Subcutaneous abdominal adipose tissue (tissue), 5 donors: ENCODE measurements around the gene PITX1.
"Not testable (repeated sequence)": the region's sequence is repeated elsewhere in the genome, so short reads cannot be mapped to it uniquely, and the experiment has no call there.

Source experiments
- H3K27ac ChIP-seq: one replicate; pipeline ENCODE4 v1.7.0; 2013; ENCODE audit warnings: low read depth, mild to moderate bottlenecking, inconsistent platforms, low read length, moderate library complexity
- H3K27me3 ChIP-seq, 5 donors: one replicate each; pipeline ENCODE4 v1.7.0; 2013; ENCODE audit warnings: low read length in 5 of 5, inconsistent platforms in 1 of 5; ENCODE audit not compliant: control insufficient read depth in 5 of 5, insufficient read depth in 4 of 5
- H3K36me3 ChIP-seq, 5 donors: one replicate each; pipeline ENCODE4 v1.7.0; 2013; ENCODE audit warnings: low read length in 5 of 5; ENCODE audit not compliant: control insufficient read depth in 5 of 5, insufficient read depth in 5 of 5
- H3K4me1 ChIP-seq, 5 donors: one replicate each; pipeline ENCODE4 v1.7.0; 2013; ENCODE audit warnings: low read length in 5 of 5, mild to moderate bottlenecking in 3 of 5, moderate library complexity in 1 of 5; ENCODE audit not compliant: control insufficient read depth in 5 of 5, insufficient read depth in 5 of 5
- H3K4me3 ChIP-seq, 5 donors: one replicate each; pipeline ENCODE4 v1.7.0; 2013; ENCODE audit warnings: low read length in 5 of 5, low read depth in 1 of 5
- H3K9ac ChIP-seq, 5 donors: one replicate each; pipeline ENCODE4 v1.7.0; 2013; ENCODE audit warnings: low read length in 5 of 5, mild to moderate bottlenecking in 4 of 5, moderate library complexity in 3 of 5
- H3K9me3 ChIP-seq, 5 donors: one replicate each; pipeline ENCODE4 v1.7.0; 2013; ENCODE audit warnings: low read length in 5 of 5; ENCODE audit not compliant: control insufficient read depth in 5 of 5
- donor health status: healthy.
- donor health status: healthy.
- donor health status: healthy.
- donor health status: healthy.
- donor health status: healthy.

PITX1 gene

GRCh38 chr5:135005076-135005475 lies 29.0 kb downstream of the PITX1 start:
- H3K27ac ChIP-seq: no peak overlapping the region
- H3K9me3 ChIP-seq: no peaks in the 10 kb centered on the region
- no peaks in the 10 kb centered on the region for H3K36me3 ChIP-seq
- H3K4me1 ChIP-seq: no peaks in the 10 kb centered on the region
- no peaks in the 10 kb centered on the region for H3K27me3 ChIP-seq
- H3K9ac ChIP-seq: no peak overlapping the region
- no peak overlapping the region for H3K4me3 ChIP-seq

DNA sequence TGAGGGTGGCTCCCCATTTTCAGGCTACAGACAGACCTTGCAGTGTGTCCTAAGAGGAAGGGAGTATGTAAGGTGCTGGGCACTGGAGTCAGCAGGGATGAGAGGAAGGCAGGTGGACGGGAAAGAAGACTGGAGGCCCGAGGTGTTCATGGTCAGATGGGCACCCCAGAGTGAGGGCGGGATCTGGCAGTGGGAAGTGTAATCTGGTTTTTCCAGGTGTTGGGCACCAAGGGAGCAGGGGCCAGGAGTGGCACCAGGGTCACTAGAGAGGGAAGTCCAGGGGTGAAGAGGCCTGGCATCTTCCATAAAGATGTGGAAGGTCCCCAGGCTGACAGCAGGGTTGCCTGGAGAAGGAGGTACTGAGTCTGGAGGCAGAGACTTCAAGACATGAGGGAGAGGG lies 29.7 kb downstream of the PITX1 start:
- Histone ChIP-seq H3K4me1 (no peaks in the 10 kb centered on the region), H3K9ac (no peak overlapping the region), H3K27me3 (no peaks in the 10 kb centered on the region), H3K27ac (no peak overlapping the region), H3K36me3 (no peaks in the 10 kb centered on the region), H3K4me3 (no peak overlapping the region), H3K9me3 (no peaks in the 10 kb centered on the region)

DNA sequence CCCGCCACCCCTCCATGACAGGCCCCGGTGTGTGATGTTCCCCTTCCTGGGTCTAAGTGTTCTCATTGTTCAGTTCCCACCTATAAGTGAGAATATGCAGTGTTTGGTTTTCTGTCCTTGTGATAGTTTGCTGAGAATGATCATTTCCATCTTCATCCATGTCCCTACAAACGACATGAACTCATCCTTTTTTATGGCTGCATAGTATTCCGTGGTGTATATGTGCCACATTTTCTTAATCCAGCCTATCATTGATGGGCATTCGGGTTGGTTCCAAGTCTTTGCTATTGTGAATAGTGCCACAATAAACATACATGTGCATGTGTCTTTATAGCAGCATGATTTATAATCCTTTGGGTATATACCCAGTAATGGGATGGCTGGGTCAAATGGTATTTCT lies 36.0 kb downstream of the PITX1 start:
- not testable (repeated sequence) for H3K4me1 ChIP-seq, H3K36me3 ChIP-seq, H3K9ac ChIP-seq, H3K27ac ChIP-seq, H3K9me3 ChIP-seq, H3K27me3 ChIP-seq, H3K4me3 ChIP-seq

- Histone ChIP-seq H3K27ac (no peak overlapping the region), H3K27me3 (no peaks in the 10 kb centered on the region), H3K9me3 (no peaks in the 10 kb centered on the region), H3K36me3 (no peaks in the 10 kb centered on the region), H3K4me1 (no peaks in the 10 kb centered on the region), H3K4me3 (no peak overlapping the region), H3K9ac (no peak overlapping the region)
Observed at GRCh38 chr5:134997015-134997414, 37.0 kb downstream of the PITX1 start.

DNA sequence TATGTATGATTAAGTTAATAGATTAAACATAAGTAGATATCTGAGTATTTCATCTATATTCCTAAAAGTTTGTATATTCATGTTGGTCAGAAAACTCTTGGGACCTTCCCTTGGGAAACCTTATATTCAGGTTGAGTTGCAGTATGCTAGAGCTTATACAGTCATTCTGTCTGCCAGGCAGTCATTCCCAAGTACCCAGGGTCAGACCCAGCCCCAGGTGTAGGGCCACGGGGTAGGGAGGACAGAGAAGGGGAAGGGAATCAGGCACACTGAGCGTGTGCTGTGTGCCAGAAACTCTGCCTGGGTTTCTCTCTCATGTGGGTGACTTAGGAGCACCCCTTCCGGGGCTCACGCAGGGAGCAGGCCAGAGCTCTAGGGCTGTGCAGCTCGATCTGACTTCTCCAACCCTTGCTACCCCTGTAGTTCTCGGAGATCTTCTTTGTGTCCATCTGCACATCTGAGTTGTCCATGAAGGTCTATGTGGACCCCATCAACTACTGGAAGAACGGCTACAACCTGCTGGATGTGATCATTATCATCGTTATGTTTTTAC lies 38.1 kb downstream of the PITX1 start:
- H3K27me3 ChIP-seq: no peaks in the 10 kb centered on the region
- no peaks in the 10 kb centered on the region for H3K36me3 ChIP-seq
- H3K9me3 ChIP-seq: no peaks in the 10 kb centered on the region
- no peak overlapping the region for H3K4me3 ChIP-seq
- no peaks in the 10 kb centered on the region for H3K4me1 ChIP-seq
- no peak overlapping the region for H3K9ac ChIP-seq
- no peak overlapping the region for H3K27ac ChIP-seq

GRCh38 chr5:134994560-134995156 lies 39.4 kb downstream of the PITX1 start:
- Histone ChIP-seq H3K9me3 (no peaks in the 10 kb centered on the region), H3K27ac (no peak overlapping the region), H3K36me3 (no peaks in the 10 kb centered on the region), H3K4me1 (no peaks in the 10 kb centered on the region), H3K27me3 (no peaks in the 10 kb centered on the region), H3K4me3 (no peak overlapping the region), H3K9ac (no peak overlapping the region)

DNA sequence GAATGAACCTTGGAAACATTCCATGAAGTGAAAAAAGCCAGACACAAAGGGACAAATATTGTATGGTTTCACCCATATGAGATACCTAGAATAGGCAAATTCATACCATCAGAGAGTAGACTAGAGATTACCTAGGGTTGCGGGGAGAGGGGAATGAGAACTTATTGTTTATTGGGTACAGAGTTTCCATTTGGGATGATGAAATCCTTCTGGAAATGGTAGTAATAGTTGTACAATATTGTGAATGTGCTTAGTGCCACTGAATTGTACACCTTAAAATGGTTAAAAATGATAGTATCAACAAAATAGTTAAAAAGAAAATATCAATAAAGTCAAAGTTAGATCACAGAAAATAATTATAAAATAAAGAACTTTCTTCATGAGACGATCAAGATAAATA lies 40.9 kb downstream of the PITX1 start:
- Histone ChIP-seq H3K4me1 (no peaks in the 10 kb centered on the region), H3K9ac (no peak overlapping the region), H3K36me3 (no peaks in the 10 kb centered on the region), H3K4me3 (no peak overlapping the region), H3K9me3 (no peaks in the 10 kb centered on the region), H3K27me3 (no peaks in the 10 kb centered on the region), H3K27ac (no peak overlapping the region)

DNA sequence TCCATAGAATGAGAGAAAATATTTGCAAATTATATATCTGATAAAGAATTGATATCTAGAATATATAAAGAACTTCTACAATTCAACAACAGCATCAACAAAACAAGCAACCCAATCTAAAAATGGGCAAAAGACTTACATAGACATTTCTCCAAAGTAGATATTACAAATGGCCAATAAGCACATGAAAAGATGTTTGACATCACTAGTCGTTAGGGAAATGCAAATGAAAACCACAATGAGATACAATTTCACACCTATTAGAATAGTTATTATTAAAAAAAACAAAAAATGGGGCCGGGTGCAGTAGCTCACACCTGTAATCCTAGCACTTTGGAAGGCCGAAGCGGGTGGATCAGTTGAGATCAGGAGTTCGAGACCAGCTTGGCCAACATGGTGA lies 41.9 kb downstream of the PITX1 start:
- Histone ChIP-seq H3K4me1 (no peaks in the 10 kb centered on the region), H3K4me3 (no peak overlapping the region), H3K27ac (no peak overlapping the region), H3K27me3 (no peaks in the 10 kb centered on the region), H3K9me3 (no peaks in the 10 kb centered on the region), H3K9ac (no peak overlapping the region), H3K36me3 (no peaks in the 10 kb centered on the region)

- not testable (repeated sequence) for H3K27me3 ChIP-seq, H3K27ac ChIP-seq, H3K4me1 ChIP-seq, H3K9me3 ChIP-seq, H3K36me3 ChIP-seq, H3K4me3 ChIP-seq, H3K9ac ChIP-seq
Observed at GRCh38 chr5:134990183-134990582, 43.8 kb downstream of the PITX1 start.

- no peaks in the 10 kb centered on the region for H3K4me1 ChIP-seq
- no peak overlapping the region for H3K9ac ChIP-seq
- H3K9me3 ChIP-seq: no peaks in the 10 kb centered on the region
- H3K27ac ChIP-seq: no peak overlapping the region
- no peaks in the 10 kb centered on the region for H3K36me3 ChIP-seq
- no peak overlapping the region for H3K4me3 ChIP-seq
- H3K27me3 ChIP-seq: no peaks in the 10 kb centered on the region
Observed at GRCh38 chr5:134989266-134989830, 44.7 kb downstream of the PITX1 start.
